ACC112 (cell line): ENCODE data around the gene TYW1B.
A peak's percentile ranks its signal among the peaks of the same experiment; 100 is the strongest.
"Not testable (repeated sequence)": the region's sequence is repeated elsewhere in the genome, so short reads cannot be mapped to it uniquely, and the experiment has no call there.

Experiments
- H2AFZ ChIP-seq: fragments of 200-600 bp; sonication (generic); one replicate; pipeline ENCODE4 v1.6.0; 2017; ENCODE audit warnings: antibody characterized with exemption, low read length; ENCODE audit not compliant: unreplicated experiment
- H3K27ac ChIP-seq: fragments of 200-600 bp; sonication (generic); 2 replicates; pipeline ENCODE4 v1.5.1; 2014; ENCODE audit warnings: low read depth, mild to moderate bottlenecking, antibody characterized with exemption, low read length, moderate library complexity
- H3K27me3 ChIP-seq: fragments of 200-600 bp; sonication (generic); 2 replicates; pipeline ENCODE4 v1.6.1; 2014; ENCODE audit warnings: mild to moderate bottlenecking, antibody characterized with exemption, low read length, moderate library complexity, mixed read lengths; ENCODE audit not compliant: insufficient read depth
- H3K36me3 ChIP-seq: fragments of 200-600 bp; sonication (generic); 2 replicates; pipeline ENCODE4 v1.6.1; 2016; ENCODE audit warnings: mild to moderate bottlenecking, antibody characterized with exemption, low read length, moderate library complexity, mixed read lengths; ENCODE audit not compliant: insufficient read depth
- H3K4me1 ChIP-seq: fragments of 200-600 bp; sonication (generic); one replicate; pipeline ENCODE4 v1.6.1; 2016; ENCODE audit warnings: low read length, mixed read lengths; ENCODE audit not compliant: insufficient read depth, unreplicated experiment, control insufficient read depth
- H3K4me3 ChIP-seq: fragments of 200-600 bp; sonication (generic); 2 replicates; pipeline ENCODE4 v1.5.1; 2014; ENCODE audit warnings: mild to moderate bottlenecking, low read depth, low read length
- H3K79me2 ChIP-seq: fragments of 200-600 bp; sonication (generic); one replicate; pipeline ENCODE4 v1.6.0; 2016; ENCODE audit warnings: low read length; ENCODE audit not compliant: control insufficient read depth, unreplicated experiment, insufficient read depth

TYW1B gene

GRCh38 chr7:72837291-72837690 lies 9.3 kb upstream of the TYW1B start:
- not testable (repeated sequence) for H3K27ac ChIP-seq, H3K36me3 ChIP-seq, H3K4me3 ChIP-seq, H3K79me2 ChIP-seq, H3K27me3 ChIP-seq, H2AFZ ChIP-seq, H3K4me1 ChIP-seq

- H3K4me1 ChIP-seq, H3K36me3 ChIP-seq, H3K27me3 ChIP-seq, H2AFZ ChIP-seq: not testable (repeated sequence)
- Histone ChIP-seq H3K4me3 (peak overlapping the region; percentile 85), H3K79me2 (peaks cover 26% of the 10 kb centered on the region), H3K27ac (peak overlapping the region; percentile 85)
Observed at GRCh38 chr7:72830567-72830966, 2.6 kb upstream of the TYW1B start.

GRCh38 chr7:72829687-72830354 lies 1.8 kb upstream of the TYW1B start:
- Histone ChIP-seq H3K27ac (peak overlapping the region; percentile 85), H3K4me3 (peak overlapping the region; percentile 85), H3K79me2 (peaks cover 26% of the 10 kb centered on the region), H2AFZ (peak overlapping the region; percentile 13)
- H3K27me3 ChIP-seq, H3K4me1 ChIP-seq, H3K36me3 ChIP-seq: not testable (repeated sequence)

- H3K27me3 ChIP-seq, H3K36me3 ChIP-seq, H3K4me1 ChIP-seq: not testable (repeated sequence)
- H3K79me2 ChIP-seq, result peaks cover 26% of the 10 kb centered on the region
- peak overlapping the region; percentile 85 for H3K27ac ChIP-seq
- H3K4me3 ChIP-seq, result peak overlapping the region; percentile 85
- H2AFZ ChIP-seq, result peak overlapping the region; percentile 13
Observed at GRCh38 chr7:72829291-72829686, 1.3 kb upstream of the TYW1B start.

- H3K4me3 ChIP-seq, H2AFZ ChIP-seq, H3K36me3 ChIP-seq, H3K79me2 ChIP-seq, H3K27ac ChIP-seq, H3K27me3 ChIP-seq, H3K4me1 ChIP-seq: not testable (repeated sequence)
Observed at GRCh38 chr7:72823765-72824732, 4.0 kb downstream of the TYW1B start.

- H2AFZ ChIP-seq, H3K4me1 ChIP-seq, H3K79me2 ChIP-seq, H3K27me3 ChIP-seq, H3K27ac ChIP-seq, H3K4me3 ChIP-seq, H3K36me3 ChIP-seq: not testable (repeated sequence)
Observed at GRCh38 chr7:72822497-72822896, 5.5 kb downstream of the TYW1B start.

GRCh38 chr7:72818663-72819361 lies 9.2 kb downstream of the TYW1B start:
- not testable (repeated sequence) for H3K4me3 ChIP-seq, H2AFZ ChIP-seq, H3K27ac ChIP-seq

GRCh38 chr7:72817661-72818060 lies 10.3 kb downstream of the TYW1B start:
- not testable (repeated sequence) for H3K79me2 ChIP-seq, H3K4me3 ChIP-seq, H3K27me3 ChIP-seq, H3K27ac ChIP-seq, H3K36me3 ChIP-seq, H3K4me1 ChIP-seq, H2AFZ ChIP-seq

More at GRCh38 chr7:72818663-72819361, 9.2 kb downstream of the TYW1B start:
- not testable (repeated sequence) for H3K79me2 ChIP-seq, H3K4me1 ChIP-seq, H3K27me3 ChIP-seq, H3K36me3 ChIP-seq

- H2AFZ ChIP-seq, H3K79me2 ChIP-seq, H3K27me3 ChIP-seq, H3K4me3 ChIP-seq, H3K27ac ChIP-seq, H3K4me1 ChIP-seq, H3K36me3 ChIP-seq: not testable (repeated sequence)
Observed at GRCh38 chr7:72816370-72817157, 11.4 kb downstream of the TYW1B start.

- not testable (repeated sequence) for H3K4me1 ChIP-seq, H3K27ac ChIP-seq, H3K27me3 ChIP-seq, H3K4me3 ChIP-seq, H2AFZ ChIP-seq, H3K79me2 ChIP-seq, H3K36me3 ChIP-seq
Observed at GRCh38 chr7:72810437-72810836, 17.6 kb downstream of the TYW1B start.
